ENCODE data around the gene NCOA6. TPM values are rescaled to one million over a fixed set of nuclear protein-coding genes. Genes with fewer than 3 reads are reported as not detected.

NCOA6 gene
- polyA plus RNA-seq (2012; rRNA removed): 14.3 and 14.5 TPM in 2 replicates
- 11.9 and 12.4 TPM in 2 replicates for polyA plus RNA-seq (2012; cell fraction: cytosol; rRNA removed)
- 13.1 and 19.0 TPM in 2 replicates for polyA plus RNA-seq (2012; cell fraction: nucleus; rRNA removed)

- H3K4me2 ChIP-seq: peak within 1 kb of the TSS; percentile 79
- peaks cover 36% of the 10 kb centered on the region for H4K20me1 ChIP-seq (ENCODE audit: insufficient read depth)
- WGBS (ENCODE audit: low lambda C conversion rate): 15% methylated on average over 19 of the region's 52 CpGs
- no peaks in the 10 kb centered on the region for H3K9me2 ChIP-seq
- no peaks in the 10 kb centered on the region for H3K9me3 ChIP-seq
- DNase-seq: peak; percentile 97
- no peaks in the 10 kb centered on the region for H3K27me3 ChIP-seq (ENCODE audit: insufficient read depth)
- ChIA-PET POLR2A (interaction anchor here (0.6 to 1.3 kb wide), 4 partner anchors 11 to 116 kb away, joined by 3 to 4 read pairs (median 4); partner anchors contain the start of gene ACSS2), CTCF (interaction anchor here (0.6 to 1.8 kb wide), 4 partner anchors 8 to 55 kb away, joined by 3 to 7 read pairs (median 4); partner anchors contain the start of gene GGT7)
- 0 out of 2 replicates have a peak, but pooled peaks have one; percentile 15 for TF ChIP-seq MXI1 (IDR thresholded peaks at IDR 0.05; ENCODE audit: low read depth, low read length)
- TF ChIP-seq YY1 (IDR thresholded peaks at IDR 0.05; ENCODE audit: low read depth): no peak
- no peak for TF ChIP-seq NRF1 (IDR thresholded peaks at IDR 0.05; ENCODE audit: low read depth, low read length)
- TF ChIP-seq JUND (IDR thresholded peaks at IDR 0.05): no peak
- no peak for TF ChIP-seq RXRA (IDR thresholded peaks at IDR 0.05; ENCODE audit: borderline replicate concordance, low read depth)
- TF ChIP-seq GABPA (IDR thresholded peaks at IDR 0.05; ENCODE audit: low read depth): no peak
- no peak for TF ChIP-seq TEAD4 (IDR thresholded peaks at IDR 0.05; ENCODE audit: borderline replicate concordance, insufficient read depth)
- TF ChIP-seq USF2 (IDR thresholded peaks at IDR 0.05; ENCODE audit: borderline replicate concordance, low read depth, low read length): peak; percentile 76; the same call in 1 of the 2 replicates
- peak; percentile 72 for TF ChIP-seq POLR2AphosphoS5 (IDR thresholded peaks at IDR 0.05; ENCODE audit: low read depth, low read length)
- TF ChIP-seq FOSL2 (IDR thresholded peaks at IDR 0.05; ENCODE audit: borderline replicate concordance, low read depth): no peak
- peak; percentile 54; the same call in 1 of the 2 replicates for TF ChIP-seq MAX (IDR thresholded peaks at IDR 0.05; ENCODE audit: low read depth)
- TF ChIP-seq FOXJ3 (CRISPR knock-in tag; IDR thresholded peaks at IDR 0.05): no peak
- peak; percentile 93 for TF ChIP-seq USF1 (IDR thresholded peaks at IDR 0.05; ENCODE audit: borderline replicate concordance, low read depth)
- no peak for TF ChIP-seq MEF2A (IDR thresholded peaks at IDR 0.05; ENCODE audit: borderline replicate concordance, low read depth)
- no peak for TF ChIP-seq EP300 (IDR thresholded peaks at IDR 0.05; ENCODE audit: borderline replicate concordance in 1 of 2, low read depth in 1 of 2, low read length in 1 of 2)
- TF ChIP-seq RCOR1 (IDR thresholded peaks at IDR 0.05; ENCODE audit: low read length): peak; percentile 61
- H3F3A ChIP-seq (replicated peaks; ENCODE audit: insufficient read depth): peaks cover 5% of the 10 kb centered on the region
- peaks cover 0 to 3% of the 10 kb centered on the region in 2 experiments for H3K36me3 ChIP-seq (replicated peaks in 1 of 2; ENCODE audit: control insufficient read depth in 1 of 2, insufficient read depth in 2 of 2, low read length in 1 of 2)
- H3K9ac ChIP-seq: peak within 1 kb of the TSS; percentile 75
- peaks cover 44% of the 10 kb centered on the region for H3K79me2 ChIP-seq (ENCODE audit: insufficient read depth)
- H3K27ac ChIP-seq (ENCODE audit: low read depth in 2 of 2, low read length in 1 of 2): peak within 1 kb of the TSS; percentile 60 to 79
- H3K4me1 ChIP-seq (ENCODE audit: control insufficient read depth in 1 of 2, insufficient read depth in 2 of 2, low read depth in 1 of 2, low read length in 1 of 2): peaks cover 6 to 8% of the 10 kb centered on the region in 2 experiments; a peak in 2 of 4 replicates
- peak within 1 kb of the TSS; percentile 78 to 80 for H3K4me3 ChIP-seq (ENCODE audit: low read depth in 2 of 2, low read length in 1 of 2)
- H2AFZ ChIP-seq (ENCODE audit: low read depth): peak within 1 kb of the TSS; percentile 95
Measured at GRCh38 chr20:34825530-34826362, at the start of gene NCOA6. Gene NCOA6, minus strand, starts transcription at chr20:34825651. Its CDS starts 43,296 bp downstream, at chr20:34782355.
